ENCODE results near the gene SLC4A2.
A peak's percentile ranks its signal among the peaks of the same experiment; 100 is the strongest.

The SLC4A2 gene

GRCh38 chr7:151047976-151048815, 11.2 kb upstream of the SLC4A2 start, which contains the start of gene ASIC3:
Gene ASIC3, plus strand, starts transcription at chr7:151048531. Its CDS starts 355 bp downstream, at chr7:151048886.
- Histone ChIP-seq H3K36me3 (ENCODE audit: control insufficient read depth, insufficient read depth, low read length) (peaks cover 2% of the 10 kb centered on the region), H3K27me3 (replicated peaks; ENCODE audit: control insufficient read depth, insufficient read depth, low read length) (no peaks in the 10 kb centered on the region), H3K4me3 (replicated peaks; ENCODE audit: low read depth, low read length) (no peak within 1 kb of the TSS)
- TF ChIP-seq, protein P1, sequence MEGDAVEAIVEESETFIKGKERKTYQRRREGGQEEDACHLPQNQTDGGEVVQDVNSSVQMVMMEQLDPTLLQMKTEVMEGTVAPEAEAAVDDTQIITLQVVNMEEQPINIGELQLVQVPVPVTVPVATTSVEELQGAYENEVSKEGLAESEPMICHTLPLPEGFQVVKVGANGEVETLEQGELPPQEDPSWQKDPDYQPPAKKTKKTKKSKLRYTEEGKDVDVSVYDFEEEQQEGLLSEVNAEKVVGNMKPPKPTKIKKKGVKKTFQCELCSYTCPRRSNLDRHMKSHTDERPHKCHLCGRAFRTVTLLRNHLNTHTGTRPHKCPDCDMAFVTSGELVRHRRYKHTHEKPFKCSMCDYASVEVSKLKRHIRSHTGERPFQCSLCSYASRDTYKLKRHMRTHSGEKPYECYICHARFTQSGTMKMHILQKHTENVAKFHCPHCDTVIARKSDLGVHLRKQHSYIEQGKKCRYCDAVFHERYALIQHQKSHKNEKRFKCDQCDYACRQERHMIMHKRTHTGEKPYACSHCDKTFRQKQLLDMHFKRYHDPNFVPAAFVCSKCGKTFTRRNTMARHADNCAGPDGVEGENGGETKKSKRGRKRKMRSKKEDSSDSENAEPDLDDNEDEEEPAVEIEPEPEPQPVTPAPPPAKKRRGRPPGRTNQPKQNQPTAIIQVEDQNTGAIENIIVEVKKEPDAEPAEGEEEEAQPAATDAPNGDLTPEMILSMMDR (IDR thresholded peaks at IDR 0.05; ENCODE audit: insufficient read depth, low read length, poor library complexity, severe bottlenecking): no peak
- DNase-seq (ENCODE audit: extremely low read depth, insufficient read length): no peak

- Histone ChIP-seq H3K36me3 (ENCODE audit: control insufficient read depth, insufficient read depth, low read length) (peaks cover 2% of the 10 kb centered on the region), H3K27me3 (replicated peaks; ENCODE audit: control insufficient read depth, insufficient read depth, low read length) (no peaks in the 10 kb centered on the region), H3K4me3 (replicated peaks; ENCODE audit: low read depth, low read length) (no peak overlapping the region)
- DNase-seq (ENCODE audit: extremely low read depth, insufficient read length): no peak
- TF ChIP-seq, protein P1 (IDR thresholded peaks at IDR 0.05; ENCODE audit: insufficient read depth, low read length, poor library complexity, severe bottlenecking): no peak
Measured at GRCh38 chr7:151048911-151049463, 10.4 kb upstream of the SLC4A2 start.

- DNase-seq (ENCODE audit: extremely low read depth, insufficient read length): peak; percentile 47
- no peaks in the 10 kb centered on the region for H3K27me3 ChIP-seq (replicated peaks; ENCODE audit: control insufficient read depth, insufficient read depth, low read length)
- H3K36me3 ChIP-seq (ENCODE audit: control insufficient read depth, insufficient read depth, low read length): peaks cover 3% of the 10 kb centered on the region
- no peak overlapping the region for H3K4me3 ChIP-seq (replicated peaks; ENCODE audit: low read depth, low read length)
- TF ChIP-seq, protein P1 (IDR thresholded peaks at IDR 0.05; ENCODE audit: insufficient read depth, low read length, poor library complexity, severe bottlenecking): no peak
Measured at GRCh38 chr7:151051108-151051507, 8.3 kb upstream of the SLC4A2 start.

- TF ChIP-seq, protein P1 (IDR thresholded peaks at IDR 0.05; ENCODE audit: insufficient read depth, low read length, poor library complexity, severe bottlenecking): no peak
- peaks cover 3% of the 10 kb centered on the region for H3K36me3 ChIP-seq (ENCODE audit: control insufficient read depth, insufficient read depth, low read length)
- H3K4me3 ChIP-seq (replicated peaks; ENCODE audit: low read depth, low read length): no peak overlapping the region
- DNase-seq (ENCODE audit: extremely low read depth, insufficient read length): no peak
- H3K27me3 ChIP-seq (replicated peaks; ENCODE audit: control insufficient read depth, insufficient read depth, low read length): no peaks in the 10 kb centered on the region
Measured at GRCh38 chr7:151053096-151053495, 6.3 kb upstream of the SLC4A2 start.

GRCh38 chr7:151053751-151054150, 5.6 kb upstream of the SLC4A2 start:
- H3K27me3 ChIP-seq (replicated peaks; ENCODE audit: control insufficient read depth, insufficient read depth, low read length): no peaks in the 10 kb centered on the region
- H3K4me3 ChIP-seq (replicated peaks; ENCODE audit: low read depth, low read length): no peak overlapping the region
- TF ChIP-seq, protein P1 (IDR thresholded peaks at IDR 0.05; ENCODE audit: insufficient read depth, low read length, poor library complexity, severe bottlenecking): no peak
- H3K36me3 ChIP-seq (ENCODE audit: control insufficient read depth, insufficient read depth, low read length): peaks cover 3% of the 10 kb centered on the region
- DNase-seq (ENCODE audit: extremely low read depth, insufficient read length): no peak

Measured in GM06990 (cell line).